Activated naive CD4-positive, alpha-beta T cell treated with Interleukin-2 at 50 U/mL for 16 hours (primary cell): Measurements from ENCODE around the gene CNST.
A peak's percentile ranks its signal among the peaks of the same experiment; 100 is the strongest.
"Not testable (repeated sequence)": the region's sequence is repeated elsewhere in the genome, so short reads cannot be mapped to it uniquely, and the experiment has no call there.

Experiments
- DNase-seq: peaks from one replicate; pipeline ENCODE4 v3.0.0-alpha.2; 2020

The CNST gene

GRCh38 chr1:246560833-246561232 is 5.4 kb upstream of the CNST start:
- not testable (repeated sequence) for DNase-seq

GRCh38 chr1:246564839-246565750 is 1.2 kb upstream of the CNST start:
- DNase-seq, result no peak

DNA sequence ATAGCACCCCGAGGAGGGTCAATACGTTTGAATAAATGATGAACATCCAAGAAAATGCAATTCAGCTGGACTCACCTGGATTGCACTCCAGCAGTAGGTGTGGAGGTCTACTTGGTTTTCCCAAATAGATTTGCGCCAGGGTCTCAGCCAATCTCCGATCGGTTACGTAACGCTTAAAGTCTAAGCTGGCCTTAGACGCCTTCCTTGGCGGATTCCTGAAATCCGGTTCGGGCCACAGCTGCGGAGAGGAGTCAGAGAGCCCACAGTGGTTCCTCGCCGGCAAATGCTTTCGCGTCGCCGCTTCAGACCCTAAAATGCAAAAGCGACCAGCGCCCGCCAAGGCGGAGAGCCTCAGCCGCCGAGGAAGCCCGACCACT is 517 bp upstream of the CNST start:
- DNase-seq, result no peak

- DNase-seq, result no peak
These were observed 773 bp downstream of the CNST start for GRCh38 chr1:246566813-246567645.

- no peak for DNase-seq
These were observed 1.5 kb downstream of the CNST start for GRCh38 chr1:246567646-246568235.

- peak; percentile 32 for DNase-seq
These were observed 3.3 kb downstream of the CNST start for GRCh38 chr1:246569248-246570238.

GRCh38 chr1:246571309-246571708 is 5.1 kb downstream of the CNST start:
- DNase-seq, result not testable (repeated sequence)

- no peak for DNase-seq
These were observed 5.7 kb downstream of the CNST start for GRCh38 chr1:246571953-246572352.

DNA sequence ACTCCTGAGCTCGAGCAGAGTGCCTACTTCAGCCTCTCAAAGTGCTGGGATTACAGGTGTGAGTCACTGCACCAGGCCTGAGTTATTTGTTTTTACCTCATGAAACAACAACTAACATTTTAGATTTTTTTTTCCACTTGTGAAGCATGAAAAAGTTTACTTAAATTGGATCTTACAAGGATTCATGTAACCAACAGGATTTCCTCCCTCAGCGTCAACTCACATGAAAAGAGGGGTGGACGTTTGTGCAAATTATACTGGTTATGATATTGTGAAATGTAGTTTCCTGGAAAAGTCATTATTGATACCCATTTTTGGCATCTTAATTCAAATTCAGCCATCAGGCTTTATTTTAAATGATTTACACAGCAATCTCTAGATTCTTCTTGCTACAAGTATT is 6.5 kb downstream of the CNST start:
- no peak for DNase-seq

- no peak for DNase-seq
These were observed 7.2 kb downstream of the CNST start for GRCh38 chr1:246573491-246573890.

GRCh38 chr1:246576709-246577032 is 10.4 kb downstream of the CNST start:
- no peak for DNase-seq

- no peak for DNase-seq
These were observed 10.9 kb downstream of the CNST start for GRCh38 chr1:246577082-246577719.

GRCh38 chr1:246577720-246578106 is 11.5 kb downstream of the CNST start:
- no peak for DNase-seq

- DNase-seq, result no peak
These were observed 13.6 kb downstream of the CNST start for GRCh38 chr1:246579818-246580217.

GRCh38 chr1:246580497-246581370 is 14.5 kb downstream of the CNST start:
- DNase-seq, result no peak

- no peak for DNase-seq
These were observed 16.2 kb downstream of the CNST start for GRCh38 chr1:246582301-246583055.

DNA sequence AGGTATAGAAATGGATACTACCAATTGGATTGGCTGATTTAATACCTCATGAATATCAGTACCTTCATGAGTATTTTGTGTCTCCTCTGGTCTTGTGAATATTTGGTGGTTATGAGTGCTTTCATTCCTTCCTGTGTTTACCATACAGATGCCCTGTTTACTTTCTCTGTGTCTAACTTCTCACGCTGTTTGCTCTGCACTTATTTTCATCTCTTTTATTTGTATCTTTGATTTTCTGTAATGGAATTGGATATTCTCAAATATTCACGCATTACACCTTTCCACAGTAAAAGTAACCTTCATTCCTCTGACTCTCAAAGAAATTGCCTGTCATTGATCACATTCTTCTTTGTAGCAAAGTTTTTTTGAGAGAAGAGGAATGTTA is 16.8 kb downstream of the CNST start:
- DNase-seq, result no peak

GRCh38 chr1:246583448-246584185 is 17.4 kb downstream of the CNST start:
- no peak for DNase-seq

- no peak for DNase-seq
These were observed 20.8 kb downstream of the CNST start for GRCh38 chr1:246587032-246587431.
